Liver (tissue), 4 donors: ENCODE measurements around the gene CWC27. TPM values are rescaled to one million over a fixed set of nuclear protein-coding genes. Genes with fewer than 3 reads are reported as not detected.

Experiments used
- polyA plus RNA-seq, 2 donors: library from polyadenylated mRNA; stranded (reverse) in 1 of 2; unstranded in 1 of 2; fragments of 200-250 nt in 1 of 2; fragments of >200 nt in 1 of 2; fragmentation: Nextera tagmentation in 1 of 2; extraction: Ambion mirVana in 1 of 2; gene quantifications; one replicate each; pipeline versions ENCODE4 v1.2.1 to v1.2.3, GENCODE V29; 2013 to 2015
- total RNA-seq, 2 donors: library from RNA; depleted of rRNA; stranded (reverse); fragments of >200 nt; gene quantifications; one replicate each; pipeline ENCODE4 v1.2.3, GENCODE V29; 2014
- donor health status: healthy.
- donor health status: healthy.
- donor health status: healthy.

The CWC27 gene
- total and polyA plus RNA-seq, 4 donors: 3.9 to 9.8 (median 6.0) TPM

Other genes with a start within 250 kb of the CWC27 start
- not detected for gene SHISAL2B, start 78.4 kb upstream of the CWC27 start, total RNA-seq
- gene SHISAL2B, start 78.4 kb upstream of the CWC27 start, polyA plus RNA-seq: not detected
- 1 to 10 TPM; 6.9 to 8.7 TPM for gene SREK1IP1, start 239 bp upstream of the CWC27 start, total RNA-seq
- 10 to 100 TPM in 1 of 2 donors, 1 to 10 TPM in 1; 2.9 to 22.0 TPM for gene SREK1IP1, start 239 bp upstream of the CWC27 start, polyA plus RNA-seq